Measurements from ENCODE around the gene KRTAP20-2. TPM values are rescaled to one million over a fixed set of nuclear protein-coding genes. Genes with fewer than 3 reads are reported as not detected.

KRTAP20-2 gene
- total and polyA plus RNA-seq, 2 of the 8 experiments (the other 6 are each of a cell fraction or from before 2014, with no cell fraction given), result not detected

DNA sequence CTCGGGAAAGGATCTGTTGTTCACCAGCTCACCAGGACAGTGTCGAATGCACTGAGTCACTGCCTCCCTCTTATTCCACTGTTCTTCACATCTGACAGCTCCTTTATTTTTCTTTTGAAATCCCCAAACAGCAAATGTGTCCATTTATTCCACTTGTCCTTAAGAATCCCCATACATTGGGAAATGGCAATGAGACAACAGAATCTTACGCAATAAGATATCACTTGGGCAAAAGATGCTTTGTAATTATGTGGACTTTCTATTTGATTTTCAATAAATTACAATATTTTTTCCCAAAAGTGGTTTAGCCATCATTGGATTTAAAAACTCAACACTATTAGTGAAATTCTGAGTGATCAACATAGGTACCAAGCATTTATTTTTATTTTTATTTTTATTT is 3.7 kb downstream of the KRTAP20-2 start:
- Histone ChIP-seq H2BK120ac (replicated peaks; ENCODE audit: low read depth, low read length) (no peak overlapping the region), H2BK12ac (ENCODE audit: low read depth, low read length) (no peak overlapping the region), H2BK15ac (ENCODE audit: low read length) (no peak overlapping the region), H3K18ac (ENCODE audit: extremely low read depth, low read length) (no peak overlapping the region), H3K4me2 (ENCODE audit: insufficient read depth in 1 of 2, low read depth in 2 of 2, low read length in 2 of 2) (no peak overlapping the region), H3K79me2 (ENCODE audit: control insufficient read depth in 1 of 2, insufficient read depth in 2 of 2, low read length in 2 of 2) (no peaks in the 10 kb centered on the region), H2BK5ac (ENCODE audit: low read depth, low read length) (no peak overlapping the region), H4K8ac (ENCODE audit: extremely low read depth, insufficient read depth, low read length) (no peak overlapping the region), H4K5ac (ENCODE audit: insufficient read length, low read depth, low read length) (no peak overlapping the region), H3K23me2 (ENCODE audit: low read depth, low read length) (no peaks in the 10 kb centered on the region), H3K4me3 (ENCODE audit: extremely low read depth in 1 of 4, insufficient read depth in 2 of 4, low read depth in 3 of 4, low read length in 4 of 4) (no peak overlapping the region), H3K14ac (ENCODE audit: insufficient read length) (no peak overlapping the region), H3K27ac (ENCODE audit: low read depth, low read length) (no peak overlapping the region), H3K23ac (ENCODE audit: insufficient read length) (no peak overlapping the region), H3K79me1 (ENCODE audit: low read depth, low read length) (no peaks in the 10 kb centered on the region), H2BK20ac (ENCODE audit: low read length) (no peak overlapping the region), H2AK5ac (ENCODE audit: low read depth, low read length) (no peak overlapping the region), H3K4ac (replicated peaks; ENCODE audit: insufficient read length, low read depth, low read length) (no peak overlapping the region), H4K20me1 (replicated peaks in 1 of 2; ENCODE audit: control insufficient read depth in 1 of 2, insufficient read depth in 2 of 2, low read length in 2 of 2) (no peaks in the 10 kb centered on the region), H3K9ac (replicated peaks in 1 of 4; ENCODE audit: extremely low read depth in 1 of 4, low read depth in 3 of 4, low read length in 3 of 4) (no peak overlapping the region), H3K36me3 (ENCODE audit: control insufficient read depth in 2 of 4, insufficient read depth in 4 of 4, low read length in 3 of 4) (no peaks in the 10 kb centered on the region), H3K4me1 (replicated peaks in 1 of 4; ENCODE audit: control insufficient read depth in 3 of 4, insufficient read depth in 4 of 4, low read length in 3 of 4) (no peaks in the 10 kb centered on the region), H3K56ac (replicated peaks; ENCODE audit: insufficient read length, low read depth, low read length) (no peak overlapping the region), H4K91ac (replicated peaks; ENCODE audit: insufficient read length, low read length) (no peak overlapping the region), H3K27me3 (replicated peaks in 1 of 4; ENCODE audit: control insufficient read depth in 3 of 4, extremely low read depth in 1 of 4, insufficient read depth in 3 of 4, low read length in 3 of 4) (no peaks in the 10 kb centered on the region), H3K9me3 (ENCODE audit: insufficient read depth in 2 of 2, low read depth in 1 of 2, low read length in 1 of 2) (peaks cover 0 to 3% of the 10 kb centered on the region in 2 experiments; a peak in 1 of 4 replicates), H2AFZ (ENCODE audit: low read length) (no peak overlapping the region)
- TF ChIP-seq GTF2F1 (IDR thresholded peaks at IDR 0.05; ENCODE audit: borderline replicate concordance, low read depth, low read length) (no peak), EP300 (IDR thresholded peaks at IDR 0.05; ENCODE audit: borderline replicate concordance in 1 of 2, low read depth in 2 of 2, low read length in 2 of 2) (no peak), CBX5 (IDR thresholded peaks at IDR 0.05; ENCODE audit: low read depth, low read length) (no peak), CEBPB (IDR thresholded peaks at IDR 0.05; ENCODE audit: low read depth, low read length) (peak; percentile 51; the same call in 1 of the 2 replicates), RXRA (IDR thresholded peaks at IDR 0.05; ENCODE audit: insufficient read depth, low read depth, low read length) (no peak), TAF7 (optimal IDR thresholded peaks at IDR 0.05; ENCODE audit: borderline replicate concordance, low read depth, low read length) (no peak), BRCA1 (IDR thresholded peaks at IDR 0.05; ENCODE audit: low read depth, low read length) (no peak), SP1 (IDR thresholded peaks at IDR 0.05; ENCODE audit: low read depth, low read length) (no peak)
- TF ChIP-seq, protein P1, sequence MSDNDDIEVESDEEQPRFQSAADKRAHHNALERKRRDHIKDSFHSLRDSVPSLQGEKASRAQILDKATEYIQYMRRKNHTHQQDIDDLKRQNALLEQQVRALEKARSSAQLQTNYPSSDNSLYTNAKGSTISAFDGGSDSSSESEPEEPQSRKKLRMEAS (IDR thresholded peaks at IDR 0.05), result no peak
- 95% methylated on average over 3 of the region's 3 CpGs; no CpG with 5 or more reads in 1 of the 2 experiments for WGBS, 2 experiments (ENCODE audit: extremely low coverage in 1 of 2, insufficient coverage in 1 of 2, insufficient read length in 1 of 2, insufficient replicate concordance in 2 of 2, low coverage in 1 of 2, low lambda C conversion rate in 2 of 2, missing lambda C conversion rate in 1 of 2)
- DNase-seq (ENCODE audit: low read depth in 1 of 2, low spot score in 2 of 2) (no peak), FAIRE-seq (no peak)
- ChIA-PET CTCF (ENCODE audit: partially characterized antibody) (no interaction called here), POLR2A (ENCODE audit: partially characterized antibody) (no interaction called here)
